Keratinocyte (primary cell): ENCODE results near the gene HS1BP3.

Experiments used
- CTCF ChIP-seq, 3 experiments: IDR thresholded peaks in 1 of 3; conservative IDR thresholded peaks in 1 of 3; optimal IDR thresholded peaks in 1 of 3; 2 replicates in 2 of 3; 3 replicates in 1 of 3; pipeline versions ENCODE3 to v1.5.1; 2011; ENCODE audit warnings: low read length in 3 of 3, mild to moderate bottlenecking in 3 of 3, moderate library complexity in 2 of 3, control low read depth in 1 of 3, inconsistent platforms in 1 of 3; ENCODE audit not compliant: insufficient read depth in 2 of 3; ENCODE audit errors: extremely low read depth in 1 of 3
- EZH2 ChIP-seq: IDR thresholded peaks from one replicate; pipeline ENCODE4 v1.6.1; 2012; ENCODE audit warnings: inconsistent platforms, mild to moderate bottlenecking, low read length, moderate library complexity

- TF ChIP-seq CTCF (optimal IDR thresholded peaks at IDR 0.05 in 1 of 3, IDR thresholded peaks at IDR 0.05 in 1 of 3, conservative IDR thresholded peaks at IDR 0.05 in 1 of 3; ENCODE audit: extremely low read depth in 1 of 3, insufficient read depth in 2 of 3, low read length in 3 of 3) (no peak), EZH2 (no peak)
Observed at GRCh38 chr2:20574930-20575329, 76.0 kb downstream of the HS1BP3 start.
